ENCODE data around the gene RNF166.

DNA sequence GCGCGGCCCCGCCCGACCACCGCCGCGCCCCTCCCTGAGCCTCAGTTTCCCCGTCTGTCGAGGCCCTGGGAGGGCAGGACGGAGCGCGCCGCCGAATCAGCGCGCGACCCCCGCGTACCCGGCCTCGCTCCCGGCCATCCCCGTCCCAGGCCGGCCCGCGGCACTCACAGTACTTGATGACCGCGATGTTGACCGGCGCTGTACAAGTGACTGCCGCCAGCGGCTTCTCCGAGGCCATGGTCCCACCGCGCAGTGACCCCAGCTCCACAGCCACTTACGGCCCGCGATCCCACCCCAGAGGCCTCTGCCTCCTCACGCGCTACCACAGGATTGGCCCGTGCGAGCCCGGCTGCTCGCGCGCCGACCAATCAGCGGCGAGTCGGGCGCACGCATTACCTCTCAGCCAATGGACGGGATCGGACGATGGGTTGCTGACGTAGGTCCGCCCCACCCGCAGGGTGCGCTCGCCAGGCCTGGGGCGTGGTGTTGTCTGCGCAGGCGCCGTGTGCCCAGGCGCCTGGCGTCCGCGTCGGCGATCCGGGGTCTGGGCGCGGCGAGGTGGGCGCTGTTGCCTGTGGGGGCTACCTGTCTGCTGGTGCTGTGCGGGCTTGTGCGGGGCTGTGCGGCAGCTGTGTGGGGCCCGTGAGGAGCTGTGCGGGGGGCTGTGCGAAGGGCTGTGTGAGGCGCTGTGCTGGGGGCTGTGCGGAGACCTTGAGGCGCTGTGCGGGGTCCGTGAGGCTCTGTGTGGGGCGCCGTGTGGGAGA lies 43.2 kb downstream of the RNF166 start, which contains the start of gene MVD:
- TF ChIP-seq, protein P1, sequence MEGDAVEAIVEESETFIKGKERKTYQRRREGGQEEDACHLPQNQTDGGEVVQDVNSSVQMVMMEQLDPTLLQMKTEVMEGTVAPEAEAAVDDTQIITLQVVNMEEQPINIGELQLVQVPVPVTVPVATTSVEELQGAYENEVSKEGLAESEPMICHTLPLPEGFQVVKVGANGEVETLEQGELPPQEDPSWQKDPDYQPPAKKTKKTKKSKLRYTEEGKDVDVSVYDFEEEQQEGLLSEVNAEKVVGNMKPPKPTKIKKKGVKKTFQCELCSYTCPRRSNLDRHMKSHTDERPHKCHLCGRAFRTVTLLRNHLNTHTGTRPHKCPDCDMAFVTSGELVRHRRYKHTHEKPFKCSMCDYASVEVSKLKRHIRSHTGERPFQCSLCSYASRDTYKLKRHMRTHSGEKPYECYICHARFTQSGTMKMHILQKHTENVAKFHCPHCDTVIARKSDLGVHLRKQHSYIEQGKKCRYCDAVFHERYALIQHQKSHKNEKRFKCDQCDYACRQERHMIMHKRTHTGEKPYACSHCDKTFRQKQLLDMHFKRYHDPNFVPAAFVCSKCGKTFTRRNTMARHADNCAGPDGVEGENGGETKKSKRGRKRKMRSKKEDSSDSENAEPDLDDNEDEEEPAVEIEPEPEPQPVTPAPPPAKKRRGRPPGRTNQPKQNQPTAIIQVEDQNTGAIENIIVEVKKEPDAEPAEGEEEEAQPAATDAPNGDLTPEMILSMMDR (IDR thresholded peaks at IDR 0.05), result no peak
- TF ChIP-seq, protein P2, sequence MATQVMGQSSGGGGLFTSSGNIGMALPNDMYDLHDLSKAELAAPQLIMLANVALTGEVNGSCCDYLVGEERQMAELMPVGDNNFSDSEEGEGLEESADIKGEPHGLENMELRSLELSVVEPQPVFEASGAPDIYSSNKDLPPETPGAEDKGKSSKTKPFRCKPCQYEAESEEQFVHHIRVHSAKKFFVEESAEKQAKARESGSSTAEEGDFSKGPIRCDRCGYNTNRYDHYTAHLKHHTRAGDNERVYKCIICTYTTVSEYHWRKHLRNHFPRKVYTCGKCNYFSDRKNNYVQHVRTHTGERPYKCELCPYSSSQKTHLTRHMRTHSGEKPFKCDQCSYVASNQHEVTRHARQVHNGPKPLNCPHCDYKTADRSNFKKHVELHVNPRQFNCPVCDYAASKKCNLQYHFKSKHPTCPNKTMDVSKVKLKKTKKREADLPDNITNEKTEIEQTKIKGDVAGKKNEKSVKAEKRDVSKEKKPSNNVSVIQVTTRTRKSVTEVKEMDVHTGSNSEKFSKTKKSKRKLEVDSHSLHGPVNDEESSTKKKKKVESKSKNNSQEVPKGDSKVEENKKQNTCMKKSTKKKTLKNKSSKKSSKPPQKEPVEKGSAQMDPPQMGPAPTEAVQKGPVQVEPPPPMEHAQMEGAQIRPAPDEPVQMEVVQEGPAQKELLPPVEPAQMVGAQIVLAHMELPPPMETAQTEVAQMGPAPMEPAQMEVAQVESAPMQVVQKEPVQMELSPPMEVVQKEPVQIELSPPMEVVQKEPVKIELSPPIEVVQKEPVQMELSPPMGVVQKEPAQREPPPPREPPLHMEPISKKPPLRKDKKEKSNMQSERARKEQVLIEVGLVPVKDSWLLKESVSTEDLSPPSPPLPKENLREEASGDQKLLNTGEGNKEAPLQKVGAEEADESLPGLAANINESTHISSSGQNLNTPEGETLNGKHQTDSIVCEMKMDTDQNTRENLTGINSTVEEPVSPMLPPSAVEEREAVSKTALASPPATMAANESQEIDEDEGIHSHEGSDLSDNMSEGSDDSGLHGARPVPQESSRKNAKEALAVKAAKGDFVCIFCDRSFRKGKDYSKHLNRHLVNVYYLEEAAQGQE (IDR thresholded peaks at IDR 0.05; ENCODE audit: insufficient read depth in 1 of 2, low read depth in 2 of 2, low read length in 1 of 2), result no peak
- peak; percentile 25; the same call in 1 of the 2 replicates for TF ChIP-seq SIN3A (IDR thresholded peaks at IDR 0.05; ENCODE audit: borderline replicate concordance, insufficient read depth, low read depth, low read length)
